Calu3 (cell line): ENCODE results near the gene CHP2. TPM values are rescaled to one million over a fixed set of nuclear protein-coding genes. Genes with fewer than 3 reads are reported as not detected.

ENCODE experiments used
- BruUV-seq: library from RNA; stranded (reverse); fragments of 400-500 nt; replicated peaks from 2 replicates; lab custom pipeline; 2021; lab: Mats Ljungman, UMichigan
- CTCF ChIA-PET: fragments of 300-600 bp; sonication (Branson Sonifier 250); formaldehyde crosslinking; loops from one replicate; lab custom pipeline; 2022; ENCODE audit warnings: antibody characterized with exemption; lab: Charles Lee
- DNase-seq: peaks from one replicate; pipeline ENCODE4 v3.0.0; 2022
- H3K27ac Mint-ChIP-seq: one replicate; pipeline ENCODE4 v1.8.0; 2022; ENCODE audit warnings: mixed read lengths; ENCODE audit not compliant: unreplicated experiment
- H3K27me3 Mint-ChIP-seq: one replicate; pipeline ENCODE4 v1.8.0; 2022; ENCODE audit warnings: mixed read lengths; ENCODE audit not compliant: unreplicated experiment
- H3K36me3 Mint-ChIP-seq: one replicate; pipeline ENCODE4 v1.8.0; 2022; ENCODE audit warnings: mild to moderate bottlenecking, moderate library complexity, mixed read lengths; ENCODE audit not compliant: insufficient read depth, unreplicated experiment
- H3K4me1 Mint-ChIP-seq: one replicate; pipeline ENCODE4 v1.8.0; 2022; ENCODE audit warnings: mild to moderate bottlenecking, low read depth, mixed read lengths; ENCODE audit not compliant: unreplicated experiment
- H3K4me3 Mint-ChIP-seq: one replicate; pipeline ENCODE4 v1.8.0; 2022; ENCODE audit warnings: mild to moderate bottlenecking, low read depth, moderate library complexity, mixed read lengths; ENCODE audit not compliant: unreplicated experiment
- H3K9me3 Mint-ChIP-seq: one replicate; pipeline ENCODE4 v1.8.0; 2022; ENCODE audit warnings: low read depth, mixed read lengths; ENCODE audit not compliant: unreplicated experiment
- CTCF ChIP-seq: fragments of 200-600 bp; IDR thresholded peaks from one replicate; pipeline ENCODE4 v1.8.0; 2022; ENCODE audit warnings: antibody characterized with exemption; ENCODE audit not compliant: unreplicated experiment
- intact Hi-C: fragments of 100-400 bp; cut with micrococcal nuclease; formaldehyde crosslinking; loops from one replicate; pipeline ENCODE4 v1.10.0; 2022; ENCODE audit not compliant: unreplicated experiment
- total RNA-seq: library from RNA; stranded (reverse); gene quantifications from 2 replicates; pipeline ENCODE4 v1.2.3, GENCODE V29; 2022

CHP2 gene
- total RNA-seq, 1 experiment from 2014 or later = not detected

GRCh38 chr16:23796941-23797340, 42.1 kb downstream of the CHP2 start:
- no peaks in the 10 kb centered on the region for H3K36me3 Mint-ChIP-seq
- no TSS peak for BruUV-seq
- DNase-seq = no peak
- H3K27me3 Mint-ChIP-seq = peaks cover 31% of the 10 kb centered on the region
- no peak for TF ChIP-seq CTCF
- H3K27ac Mint-ChIP-seq = no peak overlapping the region
- CTCF ChIA-PET = no interaction called here
- no peak overlapping the region for H3K4me3 Mint-ChIP-seq
- H3K9me3 Mint-ChIP-seq = no peaks in the 10 kb centered on the region
- intact Hi-C loops = no loop called here
- no peaks in the 10 kb centered on the region for H3K4me1 Mint-ChIP-seq

GRCh38 chr16:23801378-23801777, 46.6 kb downstream of the CHP2 start:
- H3K9me3 Mint-ChIP-seq = no peaks in the 10 kb centered on the region
- intact Hi-C loops = loop anchor here (1.0 to 10.0 kb wide), 4 partner anchors 64 to 701 kb away; partner anchors contain the start of gene PLK1
- TF ChIP-seq CTCF = peak; percentile 57
- DNase-seq = peak; percentile 90
- no peaks in the 10 kb centered on the region for H3K36me3 Mint-ChIP-seq
- peaks cover 12% of the 10 kb centered on the region for H3K4me1 Mint-ChIP-seq
- CTCF ChIA-PET = interaction anchor here (0.6 to 1.2 kb wide), 2 partner anchors 51 to 209 kb away, joined by 3 to 7 read pairs; no protein-coding TSS in a partner anchor
- no TSS peak for BruUV-seq
- no peak overlapping the region for H3K4me3 Mint-ChIP-seq
- H3K27ac Mint-ChIP-seq = no peak overlapping the region
- peaks cover 44% of the 10 kb centered on the region for H3K27me3 Mint-ChIP-seq

- CTCF ChIA-PET = interaction anchor here (0.6 to 1.0 kb wide), 4 partner anchors 16 to 702 kb away, joined by 3 to 7 read pairs (median 4); no protein-coding TSS in a partner anchor
These were observed 48.0 kb downstream of the CHP2 start for GRCh38 chr16:23802776-23803175.

GRCh38 chr16:23803591-23804123, 48.8 kb downstream of the CHP2 start:
- BruUV-seq = no TSS peak
- Mint-ChIP-seq H3K27ac (no peak overlapping the region), H3K27me3 (peaks cover 44% of the 10 kb centered on the region), H3K36me3 (no peaks in the 10 kb centered on the region), H3K4me3 (no peak overlapping the region), H3K9me3 (no peaks in the 10 kb centered on the region), H3K4me1 (peaks cover 12% of the 10 kb centered on the region)
- intact Hi-C loops = loop anchor here (1.0 to 10.0 kb wide), 4 partner anchors 66 to 699 kb away; partner anchors contain the start of gene PLK1
- peak; percentile 54 for TF ChIP-seq CTCF
- DNase-seq = peak; percentile 72
- CTCF ChIA-PET = interaction anchor here (0.6 to 1.0 kb wide), 3 partner anchors 207 to 701 kb away, joined by 3 to 6 read pairs (median 4); no protein-coding TSS in a partner anchor

More at GRCh38 chr16:23802776-23803175, 48.0 kb downstream of the CHP2 start:
- no peak for DNase-seq
- Mint-ChIP-seq H3K4me3 (no peak overlapping the region), H3K9me3 (no peaks in the 10 kb centered on the region), H3K27me3 (peaks cover 44% of the 10 kb centered on the region), H3K36me3 (no peaks in the 10 kb centered on the region), H3K27ac (no peak overlapping the region), H3K4me1 (peaks cover 12% of the 10 kb centered on the region)
- no TSS peak for BruUV-seq
- no peak for TF ChIP-seq CTCF
- intact Hi-C loops = loop anchor here (1.0 to 10.0 kb wide), 4 partner anchors 65 to 700 kb away; partner anchors contain the start of gene PLK1
